ENCODE data around the gene BCL2L13. TPM values are rescaled to one million over a fixed set of nuclear protein-coding genes. Genes with fewer than 3 reads are reported as not detected.

The BCL2L13 gene
- polyA plus RNA-seq, 1 experiment = 64.1 TPM

DNA sequence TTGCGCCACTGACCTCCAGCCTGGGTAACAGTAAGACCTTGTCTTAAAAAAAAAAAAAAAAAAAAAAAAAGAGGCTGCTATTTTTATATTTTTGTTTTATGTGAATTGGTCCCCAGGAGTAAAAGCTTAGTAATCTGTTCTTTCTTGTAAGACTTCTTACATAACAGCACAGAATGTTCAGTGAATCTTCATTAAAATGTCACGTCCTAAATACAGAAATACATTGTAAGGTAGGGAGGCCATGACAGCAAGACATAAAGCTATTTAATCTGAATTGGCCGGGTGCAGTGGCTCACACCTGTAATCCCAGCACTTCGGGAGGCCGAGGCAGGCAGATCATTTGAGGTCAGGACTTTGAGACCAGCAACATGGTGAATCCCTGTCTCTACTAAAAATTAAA is 71.5 kb downstream of the BCL2L13 start:
- CTCF ChIA-PET = interaction anchor here (0.6 kb wide), 1 partner anchor 293 kb away, joined by 3 read pairs; no protein-coding TSS in a partner anchor
- DNase-seq (ENCODE audit: low read depth, low spot score) = no peak
- Histone ChIP-seq H3K27me3 (ENCODE audit: control insufficient read depth, insufficient read depth, low read length) (no peaks in the 10 kb centered on the region), H3K9me3 (ENCODE audit: control insufficient read depth, insufficient read depth, low read length) (no peaks in the 10 kb centered on the region; the same call in 1 of the 2 replicates), H3K4me3 (ENCODE audit: low read depth, low read length) (no peak overlapping the region), H3K27ac (ENCODE audit: low read depth, low read length) (no peak overlapping the region)
- TF ChIP-seq, protein P1, sequence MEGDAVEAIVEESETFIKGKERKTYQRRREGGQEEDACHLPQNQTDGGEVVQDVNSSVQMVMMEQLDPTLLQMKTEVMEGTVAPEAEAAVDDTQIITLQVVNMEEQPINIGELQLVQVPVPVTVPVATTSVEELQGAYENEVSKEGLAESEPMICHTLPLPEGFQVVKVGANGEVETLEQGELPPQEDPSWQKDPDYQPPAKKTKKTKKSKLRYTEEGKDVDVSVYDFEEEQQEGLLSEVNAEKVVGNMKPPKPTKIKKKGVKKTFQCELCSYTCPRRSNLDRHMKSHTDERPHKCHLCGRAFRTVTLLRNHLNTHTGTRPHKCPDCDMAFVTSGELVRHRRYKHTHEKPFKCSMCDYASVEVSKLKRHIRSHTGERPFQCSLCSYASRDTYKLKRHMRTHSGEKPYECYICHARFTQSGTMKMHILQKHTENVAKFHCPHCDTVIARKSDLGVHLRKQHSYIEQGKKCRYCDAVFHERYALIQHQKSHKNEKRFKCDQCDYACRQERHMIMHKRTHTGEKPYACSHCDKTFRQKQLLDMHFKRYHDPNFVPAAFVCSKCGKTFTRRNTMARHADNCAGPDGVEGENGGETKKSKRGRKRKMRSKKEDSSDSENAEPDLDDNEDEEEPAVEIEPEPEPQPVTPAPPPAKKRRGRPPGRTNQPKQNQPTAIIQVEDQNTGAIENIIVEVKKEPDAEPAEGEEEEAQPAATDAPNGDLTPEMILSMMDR (IDR thresholded peaks at IDR 0.05; ENCODE audit: low read depth, low read length) = no peak
- POLR2A ChIA-PET = no interaction called here

DNA sequence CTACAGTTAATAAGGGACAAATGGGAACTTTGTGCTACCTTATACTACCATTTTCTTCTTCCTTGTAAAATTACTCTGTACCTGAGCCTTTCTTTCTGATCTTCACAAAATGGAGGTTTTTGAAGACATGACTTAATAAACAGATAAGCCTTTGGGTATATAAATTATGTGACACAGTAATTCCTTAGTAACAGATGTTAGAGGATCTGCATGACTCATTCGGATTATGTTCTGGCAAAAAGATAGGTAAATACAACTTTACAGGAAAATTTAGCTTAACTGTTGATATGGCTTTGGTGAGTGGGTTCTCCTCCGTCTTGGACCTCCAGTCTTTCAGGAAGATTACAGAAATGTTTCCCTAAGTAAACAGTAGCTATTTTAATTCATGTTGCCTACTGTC is 73.9 kb downstream of the BCL2L13 start:
- Histone ChIP-seq H3K27me3 (ENCODE audit: control insufficient read depth, insufficient read depth, low read length) (no peaks in the 10 kb centered on the region), H3K27ac (ENCODE audit: low read depth, low read length) (no peak overlapping the region), H3K9me3 (ENCODE audit: control insufficient read depth, insufficient read depth, low read length) (no peaks in the 10 kb centered on the region), H3K4me3 (ENCODE audit: low read depth, low read length) (no peak overlapping the region)
- TF ChIP-seq, protein P1 (IDR thresholded peaks at IDR 0.05; ENCODE audit: low read depth, low read length) = no peak
- ChIA-PET CTCF (interaction anchor here (0.5 to 0.6 kb wide), 3 partner anchors 30 to 169 kb away, joined by 3 to 4 read pairs (median 4); no protein-coding TSS in a partner anchor), POLR2A (no interaction called here)
- no peak for DNase-seq (ENCODE audit: low read depth, low spot score)

DNA sequence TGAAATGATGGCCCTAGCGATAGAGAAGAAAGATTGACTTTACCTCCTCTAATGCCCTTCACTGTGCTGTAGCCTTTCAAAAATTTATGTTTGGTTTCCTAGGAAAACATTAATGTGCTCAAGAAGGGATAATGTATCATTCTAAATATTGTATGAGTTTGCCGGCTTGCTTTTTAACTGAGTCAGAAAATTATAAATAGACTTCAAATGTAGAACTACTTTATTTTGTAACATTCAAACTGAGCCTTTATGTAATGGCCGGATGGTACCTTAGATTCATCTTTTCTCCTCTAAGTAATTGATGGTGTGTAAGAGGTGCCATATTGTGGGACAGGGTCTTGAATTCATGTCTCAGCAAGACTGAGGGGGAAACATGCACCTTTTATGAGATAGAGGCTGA is 78.0 kb downstream of the BCL2L13 start:
- Histone ChIP-seq H3K27ac (ENCODE audit: low read depth, low read length) (no peak overlapping the region), H3K4me3 (ENCODE audit: low read depth, low read length) (no peak overlapping the region), H3K27me3 (ENCODE audit: control insufficient read depth, insufficient read depth, low read length) (no peaks in the 10 kb centered on the region), H3K9me3 (ENCODE audit: control insufficient read depth, insufficient read depth, low read length) (no peaks in the 10 kb centered on the region)
- POLR2A ChIA-PET = no interaction called here
- no peak for DNase-seq (ENCODE audit: low read depth, low spot score)
- CTCF ChIA-PET = no interaction called here
- TF ChIP-seq, protein P1 (IDR thresholded peaks at IDR 0.05; ENCODE audit: low read depth, low read length) = no peak

DNA sequence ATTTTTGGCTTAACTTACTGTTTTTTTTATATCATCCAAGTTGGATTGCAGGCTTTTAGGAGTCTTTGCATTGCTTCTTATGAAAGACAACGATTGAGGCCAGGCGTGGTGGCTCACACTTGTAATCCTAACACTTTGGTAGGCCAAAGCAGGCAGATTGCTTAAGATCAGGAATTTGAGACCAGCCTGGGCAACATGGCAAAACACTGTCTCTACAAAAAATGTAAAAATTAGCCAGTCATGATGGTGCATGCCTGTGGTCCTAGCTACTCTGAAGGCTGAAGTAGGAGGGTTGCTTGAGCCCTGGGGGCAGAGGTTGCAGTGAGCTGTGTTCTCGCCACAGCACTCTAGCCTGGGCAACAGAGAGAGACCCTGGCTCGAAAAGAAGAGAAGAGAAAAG is 79.2 kb downstream of the BCL2L13 start:
- Histone ChIP-seq H3K27me3 (ENCODE audit: control insufficient read depth, insufficient read depth, low read length) (no peaks in the 10 kb centered on the region), H3K4me3 (ENCODE audit: low read depth, low read length) (no peak overlapping the region), H3K9me3 (ENCODE audit: control insufficient read depth, insufficient read depth, low read length) (no peaks in the 10 kb centered on the region), H3K27ac (ENCODE audit: low read depth, low read length) (peak overlapping the region; percentile 23)
- no peak for DNase-seq (ENCODE audit: low read depth, low spot score)
- ChIA-PET POLR2A (no interaction called here), CTCF (no interaction called here)
- TF ChIP-seq, protein P1 (IDR thresholded peaks at IDR 0.05; ENCODE audit: low read depth, low read length) = no peak

DNA sequence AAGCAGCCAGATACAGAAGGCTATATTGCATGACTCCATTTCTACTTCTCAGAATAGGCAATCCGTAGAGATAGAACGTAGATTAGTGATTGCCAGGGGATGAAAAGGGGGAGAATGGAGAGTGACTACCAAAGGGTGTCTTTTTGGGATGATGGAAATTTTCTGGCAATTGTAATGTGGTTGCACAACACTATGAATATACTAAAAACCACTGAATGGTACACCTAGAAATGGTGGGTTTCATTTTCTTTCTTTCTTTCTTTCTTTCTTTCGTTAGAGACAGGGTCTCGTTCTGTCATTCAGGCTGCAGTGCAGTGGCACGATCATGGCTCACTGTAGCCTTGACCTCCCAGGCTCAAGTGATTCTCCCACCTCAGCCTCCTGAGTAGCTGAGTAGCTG is 81.4 kb downstream of the BCL2L13 start:
- Histone ChIP-seq H3K4me3 (ENCODE audit: low read depth, low read length) (no peak overlapping the region), H3K27me3 (ENCODE audit: control insufficient read depth, insufficient read depth, low read length) (no peaks in the 10 kb centered on the region), H3K9me3 (ENCODE audit: control insufficient read depth, insufficient read depth, low read length) (no peaks in the 10 kb centered on the region), H3K27ac (ENCODE audit: low read depth, low read length) (no peak overlapping the region)
- ChIA-PET POLR2A (no interaction called here), CTCF (interaction anchor here (0.6 kb wide), 1 partner anchor 267 kb away, joined by 4 read pairs; no protein-coding TSS in a partner anchor)
- DNase-seq (ENCODE audit: low read depth, low spot score) = no peak
- TF ChIP-seq, protein P1 (IDR thresholded peaks at IDR 0.05; ENCODE audit: low read depth, low read length) = no peak

Measured in AG04450 (cell line).